ENCODE measurements around the gene CALML3.

CALML3 gene

GRCh38 chr10:5504146-5505072 lies 20.4 kb upstream of the CALML3 start:
- Histone ChIP-seq H3K4me1 (ENCODE audit: low read length) (no peaks in the 10 kb centered on the region), H3K4me3 (ENCODE audit: low read length) (no peak overlapping the region), H3K27ac (ENCODE audit: low read length) (no peak overlapping the region), H3K36me3 (replicated peaks; ENCODE audit: low read depth, low read length) (no peaks in the 10 kb centered on the region), H3K9me3 (ENCODE audit: insufficient read depth, low read length) (no peaks in the 10 kb centered on the region), H3K4me2 (ENCODE audit: low read length) (no peak overlapping the region), H4K20me1 (ENCODE audit: insufficient read depth, low read length) (no peaks in the 10 kb centered on the region), H2AFZ (ENCODE audit: low read depth, low read length) (no peak overlapping the region), H3K27me3 (ENCODE audit: low read depth, low read length) (peaks cover 19% of the 10 kb centered on the region), H3K9ac (ENCODE audit: low read length) (no peak overlapping the region), H3K79me2 (ENCODE audit: low read length) (no peaks in the 10 kb centered on the region)
- no peak for TF ChIP-seq EZH2phosphoT487 (IDR thresholded peaks at IDR 0.05; ENCODE audit: low read depth)
- TF ChIP-seq, protein P1, sequence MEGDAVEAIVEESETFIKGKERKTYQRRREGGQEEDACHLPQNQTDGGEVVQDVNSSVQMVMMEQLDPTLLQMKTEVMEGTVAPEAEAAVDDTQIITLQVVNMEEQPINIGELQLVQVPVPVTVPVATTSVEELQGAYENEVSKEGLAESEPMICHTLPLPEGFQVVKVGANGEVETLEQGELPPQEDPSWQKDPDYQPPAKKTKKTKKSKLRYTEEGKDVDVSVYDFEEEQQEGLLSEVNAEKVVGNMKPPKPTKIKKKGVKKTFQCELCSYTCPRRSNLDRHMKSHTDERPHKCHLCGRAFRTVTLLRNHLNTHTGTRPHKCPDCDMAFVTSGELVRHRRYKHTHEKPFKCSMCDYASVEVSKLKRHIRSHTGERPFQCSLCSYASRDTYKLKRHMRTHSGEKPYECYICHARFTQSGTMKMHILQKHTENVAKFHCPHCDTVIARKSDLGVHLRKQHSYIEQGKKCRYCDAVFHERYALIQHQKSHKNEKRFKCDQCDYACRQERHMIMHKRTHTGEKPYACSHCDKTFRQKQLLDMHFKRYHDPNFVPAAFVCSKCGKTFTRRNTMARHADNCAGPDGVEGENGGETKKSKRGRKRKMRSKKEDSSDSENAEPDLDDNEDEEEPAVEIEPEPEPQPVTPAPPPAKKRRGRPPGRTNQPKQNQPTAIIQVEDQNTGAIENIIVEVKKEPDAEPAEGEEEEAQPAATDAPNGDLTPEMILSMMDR (IDR thresholded peaks at IDR 0.05; ENCODE audit: low read depth, low read length): no peak

GRCh38 chr10:5506246-5506645 lies 18.5 kb upstream of the CALML3 start:
- TF ChIP-seq, protein P1 (IDR thresholded peaks at IDR 0.05; ENCODE audit: low read depth, low read length): no peak
- TF ChIP-seq EZH2phosphoT487 (IDR thresholded peaks at IDR 0.05; ENCODE audit: low read depth): no peak
- no peak overlapping the region for H2AFZ ChIP-seq (ENCODE audit: low read depth, low read length)
- no peaks in the 10 kb centered on the region for H3K79me2 ChIP-seq (ENCODE audit: low read length)
- no peak overlapping the region for H3K4me3 ChIP-seq (ENCODE audit: low read length)
- no peaks in the 10 kb centered on the region for H3K4me1 ChIP-seq (ENCODE audit: low read length)
- H4K20me1 ChIP-seq (ENCODE audit: insufficient read depth, low read length): no peaks in the 10 kb centered on the region
- H3K9me3 ChIP-seq (ENCODE audit: insufficient read depth, low read length): no peaks in the 10 kb centered on the region
- H3K27me3 ChIP-seq (ENCODE audit: low read depth, low read length): peaks cover 14% of the 10 kb centered on the region
- H3K9ac ChIP-seq (ENCODE audit: low read length): no peak overlapping the region
- no peak overlapping the region for H3K4me2 ChIP-seq (ENCODE audit: low read length)
- H3K36me3 ChIP-seq (replicated peaks; ENCODE audit: low read depth, low read length): no peaks in the 10 kb centered on the region
- no peak overlapping the region for H3K27ac ChIP-seq (ENCODE audit: low read length)

GRCh38 chr10:5506751-5507648 lies 17.8 kb upstream of the CALML3 start:
- Histone ChIP-seq H3K27me3 (ENCODE audit: low read depth, low read length) (peaks cover 7% of the 10 kb centered on the region), H3K36me3 (replicated peaks; ENCODE audit: low read depth, low read length) (no peaks in the 10 kb centered on the region), H3K9me3 (ENCODE audit: insufficient read depth, low read length) (no peaks in the 10 kb centered on the region), H3K4me3 (ENCODE audit: low read length) (no peak overlapping the region), H3K27ac (ENCODE audit: low read length) (no peak overlapping the region), H2AFZ (ENCODE audit: low read depth, low read length) (no peak overlapping the region), H3K79me2 (ENCODE audit: low read length) (no peaks in the 10 kb centered on the region), H3K4me2 (ENCODE audit: low read length) (no peak overlapping the region), H3K9ac (ENCODE audit: low read length) (no peak overlapping the region), H3K4me1 (ENCODE audit: low read length) (no peaks in the 10 kb centered on the region), H4K20me1 (ENCODE audit: insufficient read depth, low read length) (no peaks in the 10 kb centered on the region)
- TF ChIP-seq, protein P1 (IDR thresholded peaks at IDR 0.05; ENCODE audit: low read depth, low read length): no peak

DNA sequence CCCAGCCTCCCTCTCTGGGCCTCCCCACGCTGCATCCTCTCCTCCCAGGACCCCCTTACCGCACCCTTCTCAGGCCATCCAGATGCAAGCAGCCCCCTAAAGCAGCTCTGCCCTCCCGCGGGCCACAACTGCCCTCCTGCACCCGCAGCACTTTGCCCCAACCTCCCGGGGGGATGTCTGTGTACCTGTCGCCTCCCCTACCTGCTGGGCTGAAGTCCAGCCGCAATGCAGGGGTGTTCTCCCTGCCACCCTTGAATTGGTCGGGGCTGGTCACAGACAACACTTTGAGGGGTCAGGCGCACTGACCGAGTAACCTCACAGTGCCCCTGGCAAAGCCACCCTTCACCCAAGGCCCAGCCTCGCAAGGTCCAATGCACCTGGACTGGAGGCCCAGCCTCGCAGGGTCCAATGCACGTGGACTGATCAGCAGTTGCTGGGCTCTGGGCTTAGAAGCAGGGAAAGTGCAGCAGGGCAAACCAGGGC lies 17.1 kb upstream of the CALML3 start:
- Histone ChIP-seq H4K20me1 (ENCODE audit: insufficient read depth, low read length) (no peaks in the 10 kb centered on the region), H3K36me3 (replicated peaks; ENCODE audit: low read depth, low read length) (no peaks in the 10 kb centered on the region), H3K9me3 (ENCODE audit: insufficient read depth, low read length) (no peaks in the 10 kb centered on the region), H3K4me3 (ENCODE audit: low read length) (no peak overlapping the region), H2AFZ (ENCODE audit: low read depth, low read length) (no peak overlapping the region), H3K4me1 (ENCODE audit: low read length) (no peaks in the 10 kb centered on the region), H3K27ac (ENCODE audit: low read length) (no peak overlapping the region), H3K4me2 (ENCODE audit: low read length) (no peak overlapping the region), H3K79me2 (ENCODE audit: low read length) (no peaks in the 10 kb centered on the region), H3K27me3 (ENCODE audit: low read depth, low read length) (peaks cover under 1% of the 10 kb centered on the region), H3K9ac (ENCODE audit: low read length) (no peak overlapping the region)
- TF ChIP-seq, protein P1 (IDR thresholded peaks at IDR 0.05; ENCODE audit: low read depth, low read length): no peak

Measured in OCI-LY3 (cell line).